ENCODE data around the gene ADAM20.
A peak's percentile ranks its signal among the peaks of the same experiment; 100 is the strongest.

GRCh38 chr14:70567791-70568190 lies 33.0 kb upstream of the ADAM20 start:
- TF ChIP-seq, protein P1, sequence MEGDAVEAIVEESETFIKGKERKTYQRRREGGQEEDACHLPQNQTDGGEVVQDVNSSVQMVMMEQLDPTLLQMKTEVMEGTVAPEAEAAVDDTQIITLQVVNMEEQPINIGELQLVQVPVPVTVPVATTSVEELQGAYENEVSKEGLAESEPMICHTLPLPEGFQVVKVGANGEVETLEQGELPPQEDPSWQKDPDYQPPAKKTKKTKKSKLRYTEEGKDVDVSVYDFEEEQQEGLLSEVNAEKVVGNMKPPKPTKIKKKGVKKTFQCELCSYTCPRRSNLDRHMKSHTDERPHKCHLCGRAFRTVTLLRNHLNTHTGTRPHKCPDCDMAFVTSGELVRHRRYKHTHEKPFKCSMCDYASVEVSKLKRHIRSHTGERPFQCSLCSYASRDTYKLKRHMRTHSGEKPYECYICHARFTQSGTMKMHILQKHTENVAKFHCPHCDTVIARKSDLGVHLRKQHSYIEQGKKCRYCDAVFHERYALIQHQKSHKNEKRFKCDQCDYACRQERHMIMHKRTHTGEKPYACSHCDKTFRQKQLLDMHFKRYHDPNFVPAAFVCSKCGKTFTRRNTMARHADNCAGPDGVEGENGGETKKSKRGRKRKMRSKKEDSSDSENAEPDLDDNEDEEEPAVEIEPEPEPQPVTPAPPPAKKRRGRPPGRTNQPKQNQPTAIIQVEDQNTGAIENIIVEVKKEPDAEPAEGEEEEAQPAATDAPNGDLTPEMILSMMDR (IDR thresholded peaks at IDR 0.05; ENCODE audit: low read depth, low read length, missing input control): peak; percentile 62
- TF ChIP-seq RXRA (IDR thresholded peaks at IDR 0.05) (no peak), ZBTB33 (IDR thresholded peaks at IDR 0.05) (no peak), YY1 (IDR thresholded peaks at IDR 0.05) (no peak), JUND (IDR thresholded peaks at IDR 0.05) (no peak), EGR1 (IDR thresholded peaks at IDR 0.05; ENCODE audit: low read depth in 2 of 2) (no peak), GABPA (IDR thresholded peaks at IDR 0.05 in 1 of 2, conservative IDR thresholded peaks at IDR 0.05 in 1 of 2) (no peak), SP1 (IDR thresholded peaks at IDR 0.05) (no peak), TAF1 (conservative IDR thresholded peaks at IDR 0.05) (no peak), HNF4A (conservative IDR thresholded peaks at IDR 0.05) (no peak)
- TF ChIP-seq, protein P2, sequence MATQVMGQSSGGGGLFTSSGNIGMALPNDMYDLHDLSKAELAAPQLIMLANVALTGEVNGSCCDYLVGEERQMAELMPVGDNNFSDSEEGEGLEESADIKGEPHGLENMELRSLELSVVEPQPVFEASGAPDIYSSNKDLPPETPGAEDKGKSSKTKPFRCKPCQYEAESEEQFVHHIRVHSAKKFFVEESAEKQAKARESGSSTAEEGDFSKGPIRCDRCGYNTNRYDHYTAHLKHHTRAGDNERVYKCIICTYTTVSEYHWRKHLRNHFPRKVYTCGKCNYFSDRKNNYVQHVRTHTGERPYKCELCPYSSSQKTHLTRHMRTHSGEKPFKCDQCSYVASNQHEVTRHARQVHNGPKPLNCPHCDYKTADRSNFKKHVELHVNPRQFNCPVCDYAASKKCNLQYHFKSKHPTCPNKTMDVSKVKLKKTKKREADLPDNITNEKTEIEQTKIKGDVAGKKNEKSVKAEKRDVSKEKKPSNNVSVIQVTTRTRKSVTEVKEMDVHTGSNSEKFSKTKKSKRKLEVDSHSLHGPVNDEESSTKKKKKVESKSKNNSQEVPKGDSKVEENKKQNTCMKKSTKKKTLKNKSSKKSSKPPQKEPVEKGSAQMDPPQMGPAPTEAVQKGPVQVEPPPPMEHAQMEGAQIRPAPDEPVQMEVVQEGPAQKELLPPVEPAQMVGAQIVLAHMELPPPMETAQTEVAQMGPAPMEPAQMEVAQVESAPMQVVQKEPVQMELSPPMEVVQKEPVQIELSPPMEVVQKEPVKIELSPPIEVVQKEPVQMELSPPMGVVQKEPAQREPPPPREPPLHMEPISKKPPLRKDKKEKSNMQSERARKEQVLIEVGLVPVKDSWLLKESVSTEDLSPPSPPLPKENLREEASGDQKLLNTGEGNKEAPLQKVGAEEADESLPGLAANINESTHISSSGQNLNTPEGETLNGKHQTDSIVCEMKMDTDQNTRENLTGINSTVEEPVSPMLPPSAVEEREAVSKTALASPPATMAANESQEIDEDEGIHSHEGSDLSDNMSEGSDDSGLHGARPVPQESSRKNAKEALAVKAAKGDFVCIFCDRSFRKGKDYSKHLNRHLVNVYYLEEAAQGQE (IDR thresholded peaks at IDR 0.05): no peak
- TF ChIP-seq, protein P3, sequence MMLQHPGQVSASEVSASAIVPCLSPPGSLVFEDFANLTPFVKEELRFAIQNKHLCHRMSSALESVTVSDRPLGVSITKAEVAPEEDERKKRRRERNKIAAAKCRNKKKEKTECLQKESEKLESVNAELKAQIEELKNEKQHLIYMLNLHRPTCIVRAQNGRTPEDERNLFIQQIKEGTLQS (IDR thresholded peaks at IDR 0.05): no peak
